ENCODE measurements around the gene INPP5J.

Gene INPP5J

GRCh38 chr22:31100762-31101525 lies 21.8 kb upstream of the INPP5J start:
- Histone ChIP-seq H2AFZ (ENCODE audit: low read depth, low read length, severe bottlenecking) (no peak overlapping the region), H3K27me3 (ENCODE audit: low read length) (no peaks in the 10 kb centered on the region), H3K9ac (ENCODE audit: low read length) (no peak overlapping the region), H3K4me2 (ENCODE audit: low read depth, low read length, poor library complexity, severe bottlenecking) (no peak overlapping the region), H3K36me3 (ENCODE audit: low read length) (no peaks in the 10 kb centered on the region), H3K79me2 (ENCODE audit: insufficient read depth, low read length) (no peaks in the 10 kb centered on the region), H3K9me2 (replicated peaks; ENCODE audit: insufficient read depth, low read length) (no peaks in the 10 kb centered on the region), H4K20me1 (ENCODE audit: low read depth, low read length) (no peaks in the 10 kb centered on the region), H3F3A (ENCODE audit: insufficient read depth) (no peaks in the 10 kb centered on the region), H3K9me3 (ENCODE audit: insufficient read depth, low read length) (no peaks in the 10 kb centered on the region), H3K4me3 (ENCODE audit: insufficient read depth, low read length, poor library complexity, severe bottlenecking) (no peak overlapping the region), H3K27ac (ENCODE audit: low read depth, low read length) (no peak overlapping the region)
- TF ChIP-seq CTCF (IDR thresholded peaks at IDR 0.05; ENCODE audit: insufficient read depth, low read length, poor library complexity, severe bottlenecking) (no peak), EZH2phosphoT487 (conservative IDR thresholded peaks at IDR 0.05; ENCODE audit: low read length) (no peak)

DNA sequence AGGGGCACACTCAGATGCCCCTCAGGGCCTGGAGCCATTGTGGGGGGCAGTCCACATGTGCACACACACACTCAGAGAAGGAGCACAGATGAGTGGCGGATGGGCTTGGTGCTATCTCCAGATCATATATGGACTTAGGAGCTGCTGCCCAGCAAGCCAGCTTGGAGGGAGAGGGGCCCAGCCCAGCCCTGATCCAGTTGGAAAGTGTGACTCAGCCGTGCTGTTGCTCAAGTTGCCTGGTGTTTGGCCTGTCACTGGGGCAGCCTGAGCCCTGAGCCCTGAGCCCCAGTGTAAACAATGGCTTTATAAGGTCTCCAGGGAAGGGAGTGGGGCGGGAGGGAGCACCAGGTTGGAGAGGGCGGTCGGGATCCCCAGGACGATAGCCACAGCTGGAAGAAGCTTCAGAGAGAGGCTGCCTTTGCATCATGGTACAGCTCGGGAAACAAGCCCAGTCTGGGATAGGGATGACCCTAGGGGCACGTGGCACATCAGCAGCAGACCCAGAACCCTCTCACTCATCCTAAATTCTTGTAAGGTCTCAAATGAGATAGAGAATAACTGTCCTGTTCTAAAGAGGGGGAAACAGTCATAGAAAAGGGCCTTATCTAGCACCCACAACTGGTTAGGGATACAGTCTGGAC lies 20.2 kb upstream of the INPP5J start:
- H3K36me3 ChIP-seq (ENCODE audit: low read length): no peaks in the 10 kb centered on the region
- H3K4me2 ChIP-seq (ENCODE audit: low read depth, low read length, poor library complexity, severe bottlenecking): no peak overlapping the region
- H3K9ac ChIP-seq (ENCODE audit: low read length): no peak overlapping the region
- H3K9me2 ChIP-seq (replicated peaks; ENCODE audit: insufficient read depth, low read length): no peaks in the 10 kb centered on the region
- H4K20me1 ChIP-seq (ENCODE audit: low read depth, low read length): no peaks in the 10 kb centered on the region
- no peak overlapping the region for H3K4me3 ChIP-seq (ENCODE audit: insufficient read depth, low read length, poor library complexity, severe bottlenecking)
- H3K27me3 ChIP-seq (ENCODE audit: low read length): no peaks in the 10 kb centered on the region
- no peak overlapping the region for H2AFZ ChIP-seq (ENCODE audit: low read depth, low read length, severe bottlenecking)
- TF ChIP-seq CTCF (IDR thresholded peaks at IDR 0.05; ENCODE audit: insufficient read depth, low read length, poor library complexity, severe bottlenecking): no peak
- TF ChIP-seq EZH2phosphoT487 (conservative IDR thresholded peaks at IDR 0.05; ENCODE audit: low read length): no peak
- H3F3A ChIP-seq (ENCODE audit: insufficient read depth): no peaks in the 10 kb centered on the region
- H3K79me2 ChIP-seq (ENCODE audit: insufficient read depth, low read length): no peaks in the 10 kb centered on the region
- no peak overlapping the region for H3K27ac ChIP-seq (ENCODE audit: low read depth, low read length)
- H3K9me3 ChIP-seq (ENCODE audit: insufficient read depth, low read length): no peaks in the 10 kb centered on the region

DNA sequence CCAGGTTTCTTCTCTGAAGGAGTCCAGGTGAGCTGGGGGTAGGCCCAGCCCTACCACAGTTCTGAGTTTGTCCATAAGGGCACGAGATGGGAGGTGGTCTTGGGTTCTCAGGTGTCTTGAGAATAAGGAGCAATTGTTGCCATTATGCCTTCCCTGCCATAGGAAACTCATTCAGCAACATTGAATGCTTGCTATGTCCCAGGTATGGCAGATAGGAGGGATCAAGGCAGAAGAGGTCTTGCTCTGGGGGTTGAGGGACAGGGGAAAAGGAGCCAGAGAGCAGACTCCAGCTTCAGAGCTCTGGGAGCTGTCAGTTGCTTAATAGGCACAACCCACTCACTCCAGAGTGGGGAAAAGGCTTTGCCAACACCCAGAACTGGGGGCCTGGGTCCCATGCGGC lies 19.7 kb upstream of the INPP5J start:
- H3K36me3 ChIP-seq (ENCODE audit: low read length): no peaks in the 10 kb centered on the region
- H3K27ac ChIP-seq (ENCODE audit: low read depth, low read length): no peak overlapping the region
- H2AFZ ChIP-seq (ENCODE audit: low read depth, low read length, severe bottlenecking): no peak overlapping the region
- no peak overlapping the region for H3K9ac ChIP-seq (ENCODE audit: low read length)
- no peaks in the 10 kb centered on the region for H3K27me3 ChIP-seq (ENCODE audit: low read length)
- TF ChIP-seq CTCF (IDR thresholded peaks at IDR 0.05; ENCODE audit: insufficient read depth, low read length, poor library complexity, severe bottlenecking) (no peak), EZH2phosphoT487 (conservative IDR thresholded peaks at IDR 0.05; ENCODE audit: low read length) (no peak)
- H3K4me3 ChIP-seq (ENCODE audit: insufficient read depth, low read length, poor library complexity, severe bottlenecking): no peak overlapping the region
- H3K9me3 ChIP-seq (ENCODE audit: insufficient read depth, low read length): no peaks in the 10 kb centered on the region
- H3F3A ChIP-seq (ENCODE audit: insufficient read depth): no peaks in the 10 kb centered on the region
- no peaks in the 10 kb centered on the region for H4K20me1 ChIP-seq (ENCODE audit: low read depth, low read length)
- no peaks in the 10 kb centered on the region for H3K9me2 ChIP-seq (replicated peaks; ENCODE audit: insufficient read depth, low read length)
- H3K4me2 ChIP-seq (ENCODE audit: low read depth, low read length, poor library complexity, severe bottlenecking): no peak overlapping the region
- H3K79me2 ChIP-seq (ENCODE audit: insufficient read depth, low read length): no peaks in the 10 kb centered on the region

Data from SU-DHL-6 (cell line).